WTC11 (cell line): ENCODE data around the gene PPP1R10. TPM values are rescaled to one million over a fixed set of nuclear protein-coding genes. Genes with fewer than 3 reads are reported as not detected.

ENCODE experiments used
- ATAC-seq: fragments of 200-7000 bp; cut with Tn5 transposase; 2 replicates; pipeline ENCODE4 v1.10.0; 2021; ENCODE audit warnings: mild to moderate bottlenecking, moderate library complexity
- CTCF ChIA-PET: fragments of 300-600 bp; sonication (Branson Sonifier 250); formaldehyde crosslinking; loops from one replicate; lab custom pipeline; 2021; ENCODE audit warnings: antibody characterized with exemption; lab: Charles Lee
- POLR2A ChIA-PET: fragments of 350-600 bp; sonication (Branson Sonifier 250); formaldehyde crosslinking; loops from one replicate; lab custom pipeline; 2021; ENCODE audit warnings: antibody characterized with exemption; lab: Charles Lee
- DNase-seq: peaks from one replicate; pipeline ENCODE4 v3.0.0; 2021; ENCODE audit warnings: low spot score
- H3K27ac Mint-ChIP-seq: 2 replicates; pipeline ENCODE4 v1.8.0; 2021; ENCODE audit warnings: mixed read lengths
- H3K27me3 Mint-ChIP-seq: 2 replicates; pipeline ENCODE4 v1.8.0; 2021; ENCODE audit warnings: low read depth, mild to moderate bottlenecking, moderate library complexity, mixed read lengths
- H3K36me3 Mint-ChIP-seq: 2 replicates; pipeline ENCODE4 v1.8.0; 2021; ENCODE audit warnings: mixed read lengths
- H3K4me1 Mint-ChIP-seq: 2 replicates; pipeline ENCODE4 v1.8.0; 2022; ENCODE audit warnings: mixed read lengths
- H3K4me3 Mint-ChIP-seq: 2 replicates; pipeline ENCODE4 v1.8.0; 2021; ENCODE audit warnings: mild to moderate bottlenecking, moderate library complexity, mixed read lengths
- H3K9me3 Mint-ChIP-seq: 2 replicates; pipeline ENCODE4 v1.8.0; 2021; ENCODE audit warnings: mixed read lengths
- ATF1 ChIP-seq: sonication (generic); formaldehyde crosslinking; IDR thresholded peaks from 2 replicates; pipeline ENCODE4 v1.8.1; 2023; ENCODE audit warnings: mild to moderate bottlenecking, moderate library complexity, missing genetic modification reagents
- EMX1 ChIP-seq: fragments of 250-450 bp; sonication (Bioruptor Pico); IDR thresholded peaks from 2 replicates; pipeline ENCODE4 v1.8.0; 2021; ENCODE audit warnings: mild to moderate bottlenecking
- ESRRA ChIP-seq: sonication (generic); formaldehyde crosslinking; IDR thresholded peaks from 2 replicates; pipeline ENCODE4 v1.8.1; 2022; ENCODE audit warnings: mild to moderate bottlenecking, missing genetic modification reagents, borderline replicate concordance
- FOXK1 ChIP-seq: sonication (generic); formaldehyde crosslinking; IDR thresholded peaks from 2 replicates; pipeline ENCODE4 v1.8.0; 2022; ENCODE audit warnings: mild to moderate bottlenecking, moderate library complexity, missing genetic modification reagents
- FOXP1 ChIP-seq: sonication (generic); formaldehyde crosslinking; IDR thresholded peaks from 2 replicates; pipeline ENCODE4 v1.8.0; 2022; ENCODE audit warnings: missing genetic modification reagents, mild to moderate bottlenecking, moderate library complexity, borderline replicate concordance
- IRF2 ChIP-seq: sonication (generic); formaldehyde crosslinking; IDR thresholded peaks from 2 replicates; pipeline ENCODE4 v1.8.0; 2022; ENCODE audit warnings: low read depth, missing genetic modification reagents, borderline replicate concordance
- JUN ChIP-seq: sonication (generic); formaldehyde crosslinking; IDR thresholded peaks from 2 replicates; pipeline ENCODE4 v1.8.0; 2023; ENCODE audit warnings: mild to moderate bottlenecking, missing genetic modification reagents
- NR1H2 ChIP-seq: sonication (generic); formaldehyde crosslinking; IDR thresholded peaks from 2 replicates; pipeline ENCODE4 v1.9.0; 2021; ENCODE audit warnings: mild to moderate bottlenecking, moderate library complexity, missing genetic modification reagents
- NR2C2 ChIP-seq: sonication (generic); formaldehyde crosslinking; IDR thresholded peaks from 2 replicates; pipeline ENCODE4 v1.8.0; 2022; ENCODE audit warnings: mild to moderate bottlenecking, missing genetic modification reagents
- SMAD3 ChIP-seq: sonication (generic); formaldehyde crosslinking; IDR thresholded peaks from 2 replicates; pipeline ENCODE4 v1.8.0; 2022; ENCODE audit warnings: missing genetic modification reagents, mild to moderate bottlenecking, borderline replicate concordance
- SMAD4 ChIP-seq: sonication (generic); formaldehyde crosslinking; IDR thresholded peaks from 2 replicates; pipeline ENCODE4 v1.8.0; 2022; ENCODE audit warnings: mild to moderate bottlenecking, missing genetic modification reagents
- TEAD1 ChIP-seq: sonication (generic); formaldehyde crosslinking; IDR thresholded peaks from 2 replicates; pipeline ENCODE4 v1.8.0; 2022; ENCODE audit warnings: mild to moderate bottlenecking, missing genetic modification reagents
- TP53 ChIP-seq: sonication (generic); formaldehyde crosslinking; IDR thresholded peaks from 2 replicates; pipeline ENCODE4 v1.8.1; 2023; ENCODE audit warnings: mild to moderate bottlenecking, missing genetic modification reagents
- ZNF121 ChIP-seq: sonication (generic); formaldehyde crosslinking; IDR thresholded peaks from 2 replicates; pipeline ENCODE4 v1.8.0; 2023; ENCODE audit warnings: missing genetic modification reagents
- ZNF396 ChIP-seq: fragments of 250-450 bp; sonication (Bioruptor Pico); IDR thresholded peaks from 2 replicates; pipeline ENCODE4 v1.8.0; 2021; ENCODE audit warnings: mild to moderate bottlenecking, moderate library complexity, borderline replicate concordance
- total RNA-seq: library from RNA; stranded (reverse); gene quantifications from 3 replicates; pipeline ENCODE4 v1.2.3, GENCODE V29; 2021
- TF ChIP-seq, protein P1 (sequence below): sonication (generic); formaldehyde crosslinking; IDR thresholded peaks from 2 replicates; pipeline ENCODE4 v1.8.1; 2023; ENCODE audit warnings: mild to moderate bottlenecking, missing genetic modification reagents, moderate library complexity
- TF ChIP-seq, protein P2 (sequence below): sonication (generic); formaldehyde crosslinking; IDR thresholded peaks from 2 replicates; pipeline ENCODE4 v1.8.1; 2023; ENCODE audit warnings: mild to moderate bottlenecking, missing genetic modification reagents, borderline replicate concordance
- TF ChIP-seq, protein P3 (sequence below): sonication (generic); formaldehyde crosslinking; IDR thresholded peaks from 2 replicates; pipeline ENCODE4 v1.8.1; 2023; ENCODE audit warnings: mild to moderate bottlenecking, missing genetic modification reagents
- TF ChIP-seq, protein P4 (sequence below): fragments of 250-450 bp; sonication (Bioruptor Pico); IDR thresholded peaks from 2 replicates; pipeline ENCODE4 v1.9.0; 2021; ENCODE audit warnings: mild to moderate bottlenecking
- TF ChIP-seq, protein P5 (sequence below): sonication (generic); formaldehyde crosslinking; IDR thresholded peaks from 2 replicates; pipeline ENCODE4 v1.8.0; 2023; ENCODE audit warnings: missing genetic modification reagents, mild to moderate bottlenecking, borderline replicate concordance
- TF ChIP-seq, protein P6 (sequence below): sonication (generic); formaldehyde crosslinking; IDR thresholded peaks from 2 replicates; pipeline ENCODE4 v1.8.1; 2022; ENCODE audit warnings: mild to moderate bottlenecking, moderate library complexity, missing genetic modification reagents
- TF ChIP-seq, protein P7 (sequence below): sonication (generic); formaldehyde crosslinking; IDR thresholded peaks from 2 replicates; pipeline ENCODE4 v1.8.1; 2022; ENCODE audit warnings: mild to moderate bottlenecking, missing genetic modification reagents, moderate library complexity, borderline replicate concordance

The PPP1R10 gene
- total RNA-seq, 1 experiment from 2014 or later = 83.1 TPM

DNA sequence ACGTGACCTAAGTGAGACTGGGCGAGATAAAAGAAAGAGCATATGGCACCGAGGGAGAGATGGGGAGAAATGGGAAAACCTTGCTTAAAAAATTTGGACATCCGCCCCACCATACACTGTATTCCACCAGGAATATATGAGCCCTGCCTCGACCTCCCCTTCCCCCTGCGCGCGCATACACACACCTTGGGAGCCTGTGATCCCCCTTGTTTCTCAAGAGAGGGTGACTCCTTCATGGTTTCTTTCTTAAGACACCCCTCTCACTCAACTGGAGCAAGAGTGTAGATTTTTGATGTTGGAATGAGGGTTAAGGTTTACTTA is 45.3 kb downstream of the PPP1R10 start (continued):
- TF ChIP-seq, protein P1, sequence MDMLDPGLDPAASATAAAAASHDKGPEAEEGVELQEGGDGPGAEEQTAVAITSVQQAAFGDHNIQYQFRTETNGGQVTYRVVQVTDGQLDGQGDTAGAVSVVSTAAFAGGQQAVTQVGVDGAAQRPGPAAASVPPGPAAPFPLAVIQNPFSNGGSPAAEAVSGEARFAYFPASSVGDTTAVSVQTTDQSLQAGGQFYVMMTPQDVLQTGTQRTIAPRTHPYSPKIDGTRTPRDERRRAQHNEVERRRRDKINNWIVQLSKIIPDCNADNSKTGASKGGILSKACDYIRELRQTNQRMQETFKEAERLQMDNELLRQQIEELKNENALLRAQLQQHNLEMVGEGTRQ (CRISPR knock-in tag) = no peak
- no peak for TF ChIP-seq IRF2 (CRISPR knock-in tag)
- TF ChIP-seq, all 79 proteins: peak for 0

DNA sequence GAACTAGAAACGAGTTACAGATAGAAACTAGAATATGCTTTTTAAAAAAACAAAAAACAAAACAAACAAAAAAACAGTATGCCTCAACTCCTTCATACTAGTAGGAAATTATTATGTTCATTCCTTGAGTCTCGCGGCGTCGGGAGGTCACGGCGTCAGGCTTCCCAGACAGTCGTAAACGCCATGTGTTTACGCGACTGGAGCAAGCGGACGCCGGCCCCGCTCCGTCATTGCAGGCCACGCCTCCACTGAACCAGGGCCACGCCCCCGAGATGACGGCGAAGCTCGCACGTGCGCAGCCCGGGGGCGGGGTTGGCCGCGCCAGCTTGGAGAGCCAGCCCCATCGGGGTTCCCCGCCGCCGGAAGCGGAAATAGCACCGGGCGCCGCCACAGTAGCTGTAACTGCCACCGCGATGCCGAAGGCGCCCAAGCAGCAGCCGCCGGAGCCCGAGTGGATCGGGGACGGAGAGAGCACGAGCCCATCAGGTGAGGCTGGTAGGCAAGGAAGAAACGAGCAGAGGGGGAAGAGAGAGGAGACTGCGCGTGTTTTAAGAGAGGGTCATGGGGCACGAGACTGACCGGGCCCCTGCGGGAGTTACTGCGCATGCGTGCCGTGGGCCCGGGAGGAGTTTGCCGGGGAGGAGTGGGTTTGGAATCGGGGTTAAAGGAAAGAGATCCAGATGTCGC is 45.8 kb downstream of the PPP1R10 start, which contains the start of gene ABCF1:
TSS of gene ABCF1 (plus strand) at position 368 of the 687 bp plus-strand sequence. CDS start at position 414, 46 bp downstream.
- Mint-ChIP-seq H3K9me3 (no peaks in the 10 kb centered on the region), H3K36me3 (peaks cover 2% of the 10 kb centered on the region; the same call in 1 of the 2 replicates), H3K27ac (peak within 1 kb of the TSS; percentile 98), H3K4me1 (peaks cover 33% of the 10 kb centered on the region), H3K4me3 (peak within 1 kb of the TSS; percentile 99), H3K27me3 (peaks cover 10% of the 10 kb centered on the region)
- ATAC-seq (peak; percentile 93), DNase-seq (peak; percentile 99)
- ChIA-PET POLR2A (interaction anchor here (0.6 to 1.1 kb wide), 6 partner anchors 14 to 89 kb away, joined by 3 to 6 read pairs (median 4); partner anchors contain the start of genes GNL1, MRPS18B, PPP1R10 and PRR3), CTCF (interaction anchor here (0.9 to 1.6 kb wide), 14 partner anchors 16 to 159 kb away, joined by 3 to 12 read pairs (median 4); partner anchors contain the start of gene DHX16)
- peak; percentile 20; the same call in 1 of the 2 replicates for TF ChIP-seq FOXP1 (CRISPR knock-in tag)
- no peak; the same call in 1 of the 2 replicates for TF ChIP-seq TP53 (CRISPR knock-in tag)
- TF ChIP-seq TEAD1 (CRISPR knock-in tag) = peak; percentile 91; the same call in 1 of the 2 replicates
- peak; percentile 84; the same call in 1 of the 2 replicates for TF ChIP-seq ESRRA (CRISPR knock-in tag)
- peak; percentile 99 for TF ChIP-seq FOXK1
- TF ChIP-seq ATF1 = peak; percentile 86; the same call in 1 of the 2 replicates
- TF ChIP-seq SMAD4 (CRISPR knock-in tag) = no peak
- TF ChIP-seq, protein P2, sequence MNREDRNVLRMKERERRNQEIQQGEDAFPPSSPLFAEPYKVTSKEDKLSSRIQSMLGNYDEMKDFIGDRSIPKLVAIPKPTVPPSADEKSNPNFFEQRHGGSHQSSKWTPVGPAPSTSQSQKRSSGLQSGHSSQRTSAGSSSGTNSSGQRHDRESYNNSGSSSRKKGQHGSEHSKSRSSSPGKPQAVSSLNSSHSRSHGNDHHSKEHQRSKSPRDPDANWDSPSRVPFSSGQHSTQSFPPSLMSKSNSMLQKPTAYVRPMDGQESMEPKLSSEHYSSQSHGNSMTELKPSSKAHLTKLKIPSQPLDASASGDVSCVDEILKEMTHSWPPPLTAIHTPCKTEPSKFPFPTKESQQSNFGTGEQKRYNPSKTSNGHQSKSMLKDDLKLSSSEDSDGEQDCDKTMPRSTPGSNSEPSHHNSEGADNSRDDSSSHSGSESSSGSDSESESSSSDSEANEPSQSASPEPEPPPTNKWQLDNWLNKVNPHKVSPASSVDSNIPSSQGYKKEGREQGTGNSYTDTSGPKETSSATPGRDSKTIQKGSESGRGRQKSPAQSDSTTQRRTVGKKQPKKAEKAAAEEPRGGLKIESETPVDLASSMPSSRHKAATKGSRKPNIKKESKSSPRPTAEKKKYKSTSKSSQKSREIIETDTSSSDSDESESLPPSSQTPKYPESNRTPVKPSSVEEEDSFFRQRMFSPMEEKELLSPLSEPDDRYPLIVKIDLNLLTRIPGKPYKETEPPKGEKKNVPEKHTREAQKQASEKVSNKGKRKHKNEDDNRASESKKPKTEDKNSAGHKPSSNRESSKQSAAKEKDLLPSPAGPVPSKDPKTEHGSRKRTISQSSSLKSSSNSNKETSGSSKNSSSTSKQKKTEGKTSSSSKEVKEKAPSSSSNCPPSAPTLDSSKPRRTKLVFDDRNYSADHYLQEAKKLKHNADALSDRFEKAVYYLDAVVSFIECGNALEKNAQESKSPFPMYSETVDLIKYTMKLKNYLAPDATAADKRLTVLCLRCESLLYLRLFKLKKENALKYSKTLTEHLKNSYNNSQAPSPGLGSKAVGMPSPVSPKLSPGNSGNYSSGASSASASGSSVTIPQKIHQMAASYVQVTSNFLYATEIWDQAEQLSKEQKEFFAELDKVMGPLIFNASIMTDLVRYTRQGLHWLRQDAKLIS (CRISPR knock-in tag) = no peak
- TF ChIP-seq, protein P3, sequence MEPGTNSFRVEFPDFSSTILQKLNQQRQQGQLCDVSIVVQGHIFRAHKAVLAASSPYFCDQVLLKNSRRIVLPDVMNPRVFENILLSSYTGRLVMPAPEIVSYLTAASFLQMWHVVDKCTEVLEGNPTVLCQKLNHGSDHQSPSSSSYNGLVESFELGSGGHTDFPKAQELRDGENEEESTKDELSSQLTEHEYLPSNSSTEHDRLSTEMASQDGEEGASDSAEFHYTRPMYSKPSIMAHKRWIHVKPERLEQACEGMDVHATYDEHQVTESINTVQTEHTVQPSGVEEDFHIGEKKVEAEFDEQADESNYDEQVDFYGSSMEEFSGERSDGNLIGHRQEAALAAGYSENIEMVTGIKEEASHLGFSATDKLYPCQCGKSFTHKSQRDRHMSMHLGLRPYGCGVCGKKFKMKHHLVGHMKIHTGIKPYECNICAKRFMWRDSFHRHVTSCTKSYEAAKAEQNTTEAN (CRISPR knock-in tag) = peak; percentile 49; the same call in 1 of the 2 replicates
- TF ChIP-seq, protein P4, sequence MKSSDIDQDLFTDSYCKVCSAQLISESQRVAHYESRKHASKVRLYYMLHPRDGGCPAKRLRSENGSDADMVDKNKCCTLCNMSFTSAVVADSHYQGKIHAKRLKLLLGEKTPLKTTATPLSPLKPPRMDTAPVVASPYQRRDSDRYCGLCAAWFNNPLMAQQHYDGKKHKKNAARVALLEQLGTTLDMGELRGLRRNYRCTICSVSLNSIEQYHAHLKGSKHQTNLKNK (CRISPR knock-in tag) = no peak
- TF ChIP-seq NR2C2 (CRISPR knock-in tag) = no peak
- TF ChIP-seq, protein P5, sequence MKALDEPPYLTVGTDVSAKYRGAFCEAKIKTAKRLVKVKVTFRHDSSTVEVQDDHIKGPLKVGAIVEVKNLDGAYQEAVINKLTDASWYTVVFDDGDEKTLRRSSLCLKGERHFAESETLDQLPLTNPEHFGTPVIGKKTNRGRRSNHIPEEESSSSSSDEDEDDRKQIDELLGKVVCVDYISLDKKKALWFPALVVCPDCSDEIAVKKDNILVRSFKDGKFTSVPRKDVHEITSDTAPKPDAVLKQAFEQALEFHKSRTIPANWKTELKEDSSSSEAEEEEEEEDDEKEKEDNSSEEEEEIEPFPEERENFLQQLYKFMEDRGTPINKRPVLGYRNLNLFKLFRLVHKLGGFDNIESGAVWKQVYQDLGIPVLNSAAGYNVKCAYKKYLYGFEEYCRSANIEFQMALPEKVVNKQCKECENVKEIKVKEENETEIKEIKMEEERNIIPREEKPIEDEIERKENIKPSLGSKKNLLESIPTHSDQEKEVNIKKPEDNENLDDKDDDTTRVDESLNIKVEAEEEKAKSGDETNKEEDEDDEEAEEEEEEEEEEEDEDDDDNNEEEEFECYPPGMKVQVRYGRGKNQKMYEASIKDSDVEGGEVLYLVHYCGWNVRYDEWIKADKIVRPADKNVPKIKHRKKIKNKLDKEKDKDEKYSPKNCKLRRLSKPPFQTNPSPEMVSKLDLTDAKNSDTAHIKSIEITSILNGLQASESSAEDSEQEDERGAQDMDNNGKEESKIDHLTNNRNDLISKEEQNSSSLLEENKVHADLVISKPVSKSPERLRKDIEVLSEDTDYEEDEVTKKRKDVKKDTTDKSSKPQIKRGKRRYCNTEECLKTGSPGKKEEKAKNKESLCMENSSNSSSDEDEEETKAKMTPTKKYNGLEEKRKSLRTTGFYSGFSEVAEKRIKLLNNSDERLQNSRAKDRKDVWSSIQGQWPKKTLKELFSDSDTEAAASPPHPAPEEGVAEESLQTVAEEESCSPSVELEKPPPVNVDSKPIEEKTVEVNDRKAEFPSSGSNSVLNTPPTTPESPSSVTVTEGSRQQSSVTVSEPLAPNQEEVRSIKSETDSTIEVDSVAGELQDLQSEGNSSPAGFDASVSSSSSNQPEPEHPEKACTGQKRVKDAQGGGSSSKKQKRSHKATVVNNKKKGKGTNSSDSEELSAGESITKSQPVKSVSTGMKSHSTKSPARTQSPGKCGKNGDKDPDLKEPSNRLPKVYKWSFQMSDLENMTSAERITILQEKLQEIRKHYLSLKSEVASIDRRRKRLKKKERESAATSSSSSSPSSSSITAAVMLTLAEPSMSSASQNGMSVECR (CRISPR knock-in tag) = peak; percentile 77; the same call in 1 of the 2 replicates
- TF ChIP-seq ZNF396 (CRISPR knock-in tag) = no peak
- TF ChIP-seq, protein P6, sequence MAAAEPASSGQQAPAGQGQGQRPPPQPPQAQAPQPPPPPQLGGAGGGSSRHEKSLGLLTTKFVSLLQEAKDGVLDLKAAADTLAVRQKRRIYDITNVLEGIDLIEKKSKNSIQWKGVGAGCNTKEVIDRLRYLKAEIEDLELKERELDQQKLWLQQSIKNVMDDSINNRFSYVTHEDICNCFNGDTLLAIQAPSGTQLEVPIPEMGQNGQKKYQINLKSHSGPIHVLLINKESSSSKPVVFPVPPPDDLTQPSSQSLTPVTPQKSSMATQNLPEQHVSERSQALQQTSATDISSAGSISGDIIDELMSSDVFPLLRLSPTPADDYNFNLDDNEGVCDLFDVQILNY (CRISPR knock-in tag) = peak; percentile 91
- TF ChIP-seq, protein P7, sequence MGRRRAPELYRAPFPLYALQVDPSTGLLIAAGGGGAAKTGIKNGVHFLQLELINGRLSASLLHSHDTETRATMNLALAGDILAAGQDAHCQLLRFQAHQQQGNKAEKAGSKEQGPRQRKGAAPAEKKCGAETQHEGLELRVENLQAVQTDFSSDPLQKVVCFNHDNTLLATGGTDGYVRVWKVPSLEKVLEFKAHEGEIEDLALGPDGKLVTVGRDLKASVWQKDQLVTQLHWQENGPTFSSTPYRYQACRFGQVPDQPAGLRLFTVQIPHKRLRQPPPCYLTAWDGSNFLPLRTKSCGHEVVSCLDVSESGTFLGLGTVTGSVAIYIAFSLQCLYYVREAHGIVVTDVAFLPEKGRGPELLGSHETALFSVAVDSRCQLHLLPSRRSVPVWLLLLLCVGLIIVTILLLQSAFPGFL (CRISPR knock-in tag) = no peak; the same call in 1 of the 2 replicates
- TF ChIP-seq SMAD3 (CRISPR knock-in tag) = peak; percentile 61; the same call in 1 of the 2 replicates
- TF ChIP-seq NR1H2 = no peak
- TF ChIP-seq ZNF121 (CRISPR knock-in tag) = peak; percentile 85
- TF ChIP-seq EMX1 (CRISPR knock-in tag) = no peak
- peak; percentile 67; the same call in 1 of the 2 replicates for TF ChIP-seq JUN (CRISPR knock-in tag)
